HG03520 (cell line): ENCODE measurements around the gene SMC3.

ENCODE experiments used
- ATAC-seq: cut with Tn5 transposase; IDR thresholded peaks from one replicate; pipeline ENCODE4 v1.9.1; 2021; ENCODE audit warnings: mild to moderate bottlenecking, moderate library complexity; ENCODE audit not compliant: unreplicated experiment

The SMC3 gene

DNA sequence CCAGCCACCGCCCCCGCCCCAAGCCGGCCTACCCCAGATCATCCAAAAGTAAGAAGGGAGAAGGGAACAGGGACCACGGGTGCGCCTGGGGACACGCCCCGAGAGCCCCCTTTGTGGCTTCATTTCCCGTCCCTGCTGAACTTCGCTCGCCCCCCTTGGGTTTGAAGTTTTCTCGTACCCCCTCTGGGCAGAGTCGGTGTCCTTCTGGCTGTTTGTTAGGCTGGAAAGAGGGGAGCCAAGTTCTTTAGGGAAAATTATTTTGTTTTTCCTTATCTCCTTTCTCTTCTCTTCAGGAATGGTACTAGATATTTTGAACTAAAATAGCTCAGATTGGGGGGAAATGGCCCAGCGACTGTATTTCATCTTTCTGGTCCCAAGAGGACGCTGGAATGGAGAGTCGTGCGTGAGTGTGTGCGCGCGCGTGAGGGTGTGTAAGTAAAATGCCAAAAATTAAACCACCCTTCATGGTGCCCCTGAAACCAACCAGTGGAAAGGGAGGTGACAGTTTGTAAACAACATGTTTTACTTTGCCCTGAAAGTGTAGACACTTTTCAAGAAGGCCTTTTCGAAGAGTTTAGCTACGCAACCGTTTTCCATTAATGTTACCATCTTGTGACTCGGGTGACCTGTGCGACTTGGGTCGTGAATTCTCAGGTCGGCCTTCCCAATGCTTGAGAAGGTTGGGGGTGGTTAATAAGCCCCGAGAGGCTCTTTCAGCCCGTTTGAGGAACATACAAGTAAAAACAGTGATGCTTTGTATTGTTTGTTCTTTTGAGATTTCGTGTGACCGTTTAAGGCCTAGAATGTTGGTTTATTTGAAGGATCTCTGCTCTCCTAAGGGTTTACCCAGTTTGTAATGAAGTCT is 77.3 kb downstream of the SMC3 start:
- no peak for ATAC-seq

DNA sequence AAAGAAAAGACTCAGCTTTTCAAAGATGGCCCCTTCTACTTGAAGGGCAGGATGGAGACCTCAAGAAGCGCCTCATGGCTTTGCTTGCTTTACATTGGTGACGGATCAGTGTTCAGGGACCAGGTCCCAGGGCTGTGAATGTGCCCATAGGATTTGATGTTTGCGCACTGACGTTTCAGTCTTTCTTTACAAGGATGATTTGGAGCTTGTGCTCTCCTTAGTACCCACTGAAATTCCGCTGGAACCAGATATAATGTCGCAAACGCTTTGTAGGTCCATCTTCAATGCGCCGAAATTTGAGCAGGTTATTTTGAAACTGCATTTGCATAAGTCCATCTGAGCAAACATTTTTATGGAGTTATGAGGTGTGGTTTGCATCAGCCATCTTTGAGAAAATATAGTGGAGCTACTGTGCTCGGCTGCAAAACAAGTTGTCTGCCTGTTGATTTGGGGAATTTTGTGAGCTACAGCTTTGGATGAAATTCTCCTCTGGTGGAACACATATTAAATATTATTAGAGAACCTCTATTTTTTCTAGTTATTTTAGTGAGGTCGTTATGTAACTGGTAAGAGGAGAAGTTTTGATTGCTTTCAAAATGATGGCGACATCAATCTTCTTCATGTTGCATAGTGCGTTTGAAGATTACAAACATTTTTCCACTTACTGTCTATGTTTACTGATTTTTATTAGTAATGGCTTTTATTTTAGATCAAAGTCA is 79.1 kb downstream of the SMC3 start:
- no peak for ATAC-seq

DNA sequence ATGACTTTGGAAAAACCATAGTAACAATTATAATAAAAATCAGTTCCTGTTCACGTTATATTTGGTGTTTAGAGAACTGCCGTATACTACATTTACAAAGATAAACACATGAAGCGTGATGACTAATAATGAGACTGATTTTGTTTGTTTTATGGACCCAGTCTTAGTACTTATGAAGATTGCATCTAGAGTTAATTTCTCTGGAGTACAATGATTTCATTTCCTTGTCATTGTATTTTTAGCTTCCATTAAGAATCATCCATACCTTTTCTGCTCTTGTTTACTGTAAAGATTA is 79.6 kb downstream of the SMC3 start:
- ATAC-seq: no peak

DNA sequence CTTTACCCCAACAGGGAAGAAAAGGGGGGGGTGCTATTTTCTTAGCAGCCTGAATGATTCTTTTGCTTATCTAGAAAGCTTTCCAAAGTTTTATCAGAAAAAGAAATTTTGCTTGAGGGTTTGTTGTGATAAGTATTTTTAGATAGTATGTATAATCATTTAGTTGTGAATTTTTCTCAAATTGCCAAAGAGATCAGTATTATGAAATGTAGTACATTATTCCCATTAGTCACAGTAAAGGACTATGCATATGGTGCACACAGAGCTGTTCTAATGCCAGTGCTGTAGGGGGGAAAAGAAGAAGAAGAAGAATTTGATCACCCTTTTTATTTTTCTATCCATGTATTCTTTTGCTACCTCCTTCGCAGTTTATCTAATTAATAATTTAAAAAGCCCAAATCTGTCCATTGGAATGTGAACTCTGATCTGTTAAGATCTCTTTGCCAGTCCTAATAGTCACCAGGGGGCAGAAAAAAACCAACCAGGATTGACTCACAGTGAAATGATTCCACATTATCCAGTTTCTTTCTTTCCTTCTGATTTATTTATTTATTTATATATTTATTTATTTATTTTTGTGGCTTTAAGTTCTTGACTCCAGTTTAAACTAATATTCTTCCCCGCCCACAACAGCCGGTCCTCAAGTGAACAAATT is 81.3 kb downstream of the SMC3 start:
- ATAC-seq: no peak

DNA sequence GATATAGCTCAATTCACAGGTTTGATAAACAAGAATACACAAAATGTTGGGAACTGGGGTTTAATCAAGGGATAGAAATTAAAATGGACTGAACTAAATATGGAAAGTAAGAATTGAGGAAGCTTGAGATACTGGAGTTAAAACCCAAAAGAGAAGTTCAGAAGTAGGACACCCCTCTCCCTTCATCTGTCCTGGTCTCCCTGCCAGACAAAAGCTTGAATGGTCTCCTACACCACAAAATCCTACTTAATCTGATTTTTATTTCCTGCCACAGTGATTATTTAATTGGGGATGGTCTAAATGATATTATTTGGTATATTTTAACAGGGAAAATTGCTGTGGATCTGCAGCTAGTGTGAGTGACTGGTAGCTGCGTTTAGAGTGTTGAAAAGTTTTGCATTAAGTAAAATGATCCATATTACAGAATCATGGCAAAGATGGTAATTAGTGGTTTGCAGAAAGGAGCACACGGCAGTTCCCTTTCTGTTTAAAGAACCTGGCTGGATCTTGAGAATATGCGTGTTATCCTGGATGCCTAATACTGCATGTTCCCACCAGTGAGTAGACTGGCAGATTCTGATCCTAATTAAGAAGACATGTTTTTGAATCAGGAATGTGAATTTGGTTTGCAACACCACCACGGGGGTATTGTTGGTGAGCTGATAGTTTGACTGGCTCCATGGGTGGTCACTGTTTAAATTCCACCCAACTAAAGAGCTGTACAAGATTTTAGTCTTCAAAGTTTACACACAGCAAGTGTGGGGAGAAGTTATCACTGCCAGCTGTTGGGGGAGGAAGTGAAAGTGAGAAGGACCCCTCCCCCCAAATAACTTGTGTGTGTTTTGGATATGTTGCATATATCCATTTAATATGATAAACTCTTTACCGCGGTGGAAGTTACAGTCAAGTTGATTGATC is 82.1 kb downstream of the SMC3 start:
- ATAC-seq: no peak

DNA sequence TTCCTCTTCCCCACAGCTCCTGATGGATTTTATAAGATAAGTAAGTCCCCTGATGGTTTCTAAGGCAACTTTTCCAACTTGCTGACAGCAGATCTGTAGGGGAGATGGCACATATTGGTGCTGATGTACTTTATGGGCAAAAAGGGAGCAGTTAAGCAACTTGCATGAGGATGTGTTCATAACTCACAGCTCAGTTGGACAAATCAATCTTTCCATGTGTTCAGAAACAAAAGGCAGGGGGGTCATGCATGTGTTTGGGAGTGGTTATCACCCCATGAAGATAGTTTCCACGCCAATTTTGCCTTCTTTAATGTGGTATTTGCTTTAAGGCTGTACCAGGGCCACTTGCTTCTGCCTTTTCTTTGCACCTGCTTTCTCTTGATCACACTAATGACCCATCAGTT is 82.8 kb downstream of the SMC3 start:
- no peak for ATAC-seq

DNA sequence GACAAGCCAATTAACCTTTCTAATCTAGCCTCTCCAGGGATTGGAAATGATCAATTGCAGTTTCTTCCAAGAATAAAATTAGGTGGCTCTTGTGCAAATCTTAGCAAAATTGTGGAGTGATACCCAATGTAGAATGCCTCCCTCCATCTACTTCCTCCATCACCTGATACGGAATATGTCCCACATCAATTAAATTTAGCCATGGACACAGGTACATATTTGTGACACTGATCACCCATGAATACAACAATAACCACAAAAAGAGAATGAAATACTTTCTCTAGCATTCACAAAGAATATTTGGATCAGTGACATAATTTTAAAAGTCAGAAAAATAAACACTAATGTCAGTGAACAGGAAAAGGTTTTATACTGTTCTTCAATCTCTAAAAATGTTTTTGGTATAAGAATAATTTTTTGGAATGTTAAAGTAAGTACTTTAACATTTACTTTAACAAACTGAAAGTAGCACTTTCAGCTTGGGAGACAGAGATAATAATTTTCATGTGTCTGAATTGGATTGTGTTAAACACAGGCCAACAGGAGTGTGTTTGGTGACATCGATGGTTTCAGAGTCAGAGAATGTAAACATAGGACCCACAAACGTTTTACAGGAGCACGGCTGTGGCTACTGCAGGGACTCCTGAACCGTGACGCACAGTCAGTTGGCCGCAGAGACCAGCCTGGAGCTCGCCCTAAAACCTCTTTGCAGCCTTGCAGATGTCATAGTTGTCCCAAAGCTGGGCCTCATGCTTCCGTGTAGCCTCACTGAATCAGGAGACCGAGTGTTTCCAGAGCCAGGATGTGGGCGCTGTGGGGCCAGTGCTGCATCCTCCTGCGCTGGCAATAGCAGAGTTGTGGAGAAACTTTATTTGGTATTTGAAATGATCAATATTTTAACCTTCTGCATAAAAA is 83.8 kb downstream of the SMC3 start:
- ATAC-seq: peak; percentile 67

DNA sequence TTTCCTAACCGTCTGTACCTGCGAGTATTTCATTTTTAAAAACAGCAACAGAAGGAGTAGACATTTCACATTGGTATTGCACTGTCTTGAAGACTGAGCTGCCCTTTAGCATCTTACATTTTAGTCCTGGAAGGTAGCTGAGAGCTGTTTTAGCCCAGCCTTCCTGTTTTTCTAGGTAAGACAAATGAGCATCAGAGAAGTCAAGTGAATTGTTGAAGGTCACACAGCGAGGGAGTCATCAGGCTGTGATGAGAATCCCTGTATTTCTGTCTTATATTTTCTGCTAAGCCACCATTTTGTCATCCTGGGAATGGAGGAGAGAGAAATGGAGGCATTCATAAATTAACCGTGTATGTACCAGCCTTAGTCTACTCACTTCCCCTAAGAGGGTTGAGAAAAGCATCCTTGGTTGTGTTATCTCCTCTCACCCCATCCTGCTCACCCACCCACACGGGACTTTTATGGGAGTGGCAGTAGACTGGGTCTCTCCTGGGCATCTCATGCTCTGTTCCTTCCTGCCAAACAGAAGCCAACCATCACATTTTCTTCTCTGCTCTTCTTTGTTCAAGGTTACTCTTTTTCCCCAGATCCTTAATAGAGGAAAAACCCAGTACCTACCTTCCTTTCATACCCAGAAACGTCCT is 85.1 kb downstream of the SMC3 start:
- no peak for ATAC-seq
